K562 (cell line): Measurements from ENCODE around the gene BRWD1. TPM values are rescaled to one million over a fixed set of nuclear protein-coding genes. Genes with fewer than 3 reads are reported as not detected.

Source experiments
- BCOR ChIP-seq: fragments of 450-650 bp; IDR thresholded peaks from 2 replicates; pipeline ENCODE4 v1.6.1; 2016
- ELF2 ChIP-seq: fragments of 250-450 bp; sonication (Bioruptor Pico); IDR thresholded peaks from 2 replicates; pipeline ENCODE4 v1.5.0; 2021; ENCODE audit warnings: mild to moderate bottlenecking
- ESRRA ChIP-seq: fragments of 450-650 bp; IDR thresholded peaks from 2 replicates; pipeline ENCODE4 v1.6.1; 2014; ENCODE audit warnings: low read depth, mild to moderate bottlenecking, moderate library complexity, borderline replicate concordance
- FOXK1 ChIP-seq: sonication (generic); formaldehyde crosslinking; IDR thresholded peaks from 2 replicates; pipeline ENCODE4 v1.8.0; 2022; ENCODE audit warnings: missing genetic modification reagents, mild to moderate bottlenecking, borderline replicate concordance
- GABPB1 ChIP-seq: sonication (generic); formaldehyde crosslinking; IDR thresholded peaks from 2 replicates; pipeline ENCODE4 v1.8.0; 2022; ENCODE audit warnings: mild to moderate bottlenecking, missing genetic modification reagents
- HEY1 ChIP-seq: fragments of 250-450 bp; sonication (Bioruptor Pico); IDR thresholded peaks from 2 replicates; pipeline ENCODE4 v1.5.0; 2020; ENCODE audit warnings: mild to moderate bottlenecking, moderate library complexity, borderline replicate concordance
- KDM1A ChIP-seq, 2 experiments: fragments of 450-650 bp; IDR thresholded peaks; 2 replicates each; pipeline ENCODE4 v1.6.1; 2016; ENCODE audit warnings: mild to moderate bottlenecking in 2 of 2
- MEIS2 ChIP-seq: fragments of 450-650 bp; IDR thresholded peaks from 2 replicates; pipeline ENCODE4 v1.6.1; 2014; ENCODE audit warnings: mild to moderate bottlenecking; ENCODE audit not compliant: partially characterized antibody
- NONO ChIP-seq, 2 experiments: fragments of 200-400 bp in 1 of 2; fragments of 450-650 bp in 1 of 2; formaldehyde crosslinking in 1 of 2; IDR thresholded peaks; 2 replicates each; pipeline ENCODE4 v1.6.1; 2017; ENCODE audit warnings: low read depth in 2 of 2, mild to moderate bottlenecking in 2 of 2, moderate library complexity in 2 of 2, low read length in 1 of 2
- RAD51 ChIP-seq: fragments of 450-650 bp; IDR thresholded peaks from 2 replicates; pipeline ENCODE4 v1.7.1; 2016; ENCODE audit warnings: low read depth, mild to moderate bottlenecking, borderline replicate concordance
- SAP30 ChIP-seq: fragments of 200-600 bp; sonication (generic); IDR thresholded peaks from 2 replicates; pipeline ENCODE4 v1.6.1; 2012; ENCODE audit warnings: borderline replicate concordance, low read depth, mild to moderate bottlenecking, moderate library complexity, low read length, control low read depth, inconsistent platforms; ENCODE audit not compliant: insufficient read depth, poor library complexity, severe bottlenecking
- SOX6 ChIP-seq: fragments of 450-650 bp; IDR thresholded peaks from 2 replicates; pipeline ENCODE4 v1.6.1; 2014; ENCODE audit warnings: mild to moderate bottlenecking
- STAT5A ChIP-seq: IDR thresholded peaks from 2 replicates; pipeline ENCODE4 v1.6.1; 2012; ENCODE audit warnings: low read length, inconsistent platforms, borderline replicate concordance
- USF2 ChIP-seq: sonication (generic); formaldehyde crosslinking; IDR thresholded peaks from 2 replicates; pipeline ENCODE4 v1.5.0; 2020; ENCODE audit warnings: missing genetic modification reagents
- ZBTB8A ChIP-seq: fragments of 450-650 bp; IDR thresholded peaks from 2 replicates; pipeline ENCODE4 v1.6.1; 2018; ENCODE audit warnings: mild to moderate bottlenecking, moderate library complexity; ENCODE audit not compliant: partially characterized antibody
- ZNF561 ChIP-seq: fragments of 450-650 bp; formaldehyde crosslinking; conservative IDR thresholded peaks from 2 replicates; pipeline ENCODE4 v1.4.0; 2020; ENCODE audit warnings: mild to moderate bottlenecking, moderate library complexity
- polyA plus RNA-seq, 8 experiments: library from polyadenylated mRNA; depleted of rRNA in 4 of 8; stranded (reverse) in 5 of 8; unstranded in 3 of 8; fragments of >200 nt; fragmentation: Nextera tagmentation in 2 of 8; fragmentation: Illumina TruSeq in 1 of 8; extraction: Ambion mirVana in 2 of 8; extraction: Trizol in 1 of 8; gene quantifications; 2 replicates each; pipeline versions ENCODE4 v1.2.1 to v1.2.3, GENCODE V29; 2011 to 2014; ENCODE audit warnings: inconsistent platforms in 1 of 8, missing spikeins in 1 of 8
- total RNA-seq, 7 experiments: library from RNA; depleted of rRNA in 6 of 7; stranded (reverse); fragments of >200 nt in 6 of 7; fragmentation: Illumina TruSeq in 2 of 7; extraction: Trizol in 2 of 7; gene quantifications; 2 replicates each; pipeline versions ENCODE4 v1.2.1 to v1.2.3, GENCODE V29; 2011 to 2021; ENCODE audit warnings: low replicate concordance in 1 of 7

Gene BRWD1
- total and polyA plus RNA-seq, 9 of the 15 experiments (the other 6 are each of a cell fraction or from before 2014, with no cell fraction given): 10.1 to 60.2 (median 34.1) TPM

- TF ChIP-seq STAT5A (no peak), RAD51 (no peak), USF2 (no peak), SOX6 (no peak), ESRRA (no peak; the same call in 1 of the 2 replicates), ZNF561 (CRISPR knock-in tag) (no peak), HEY1 (CRISPR knock-in tag) (no peak), ELF2 (CRISPR knock-in tag) (no peak), MEIS2 (no peak), ZBTB8A (no peak), SAP30 (peak; percentile 47), FOXK1 (no peak; the same call in 1 of the 2 replicates), BCOR (no peak), KDM1A (IDR thresholded peaks at IDR 0.05) (no peak), NONO (IDR thresholded peaks at IDR 0.05; ENCODE audit: low read depth in 2 of 2, low read length in 1 of 2) (peak; percentile 46 to 95), GABPB1 (CRISPR knock-in tag) (no peak)
These were observed 35.2 kb upstream of the BRWD1 start, which contains the start of gene HMGN1 (continued) for GRCh38 chr21:39348355-39349210.
